ENCODE measurements around the gene SYTL5. TPM values are rescaled to one million over a fixed set of nuclear protein-coding genes. Genes with fewer than 3 reads are reported as not detected.
"Not testable (repeated sequence)": the region's sequence is repeated elsewhere in the genome, so short reads cannot be mapped to it uniquely, and the experiment has no call there.

SYTL5 gene
- not detected for total RNA-seq

DNA sequence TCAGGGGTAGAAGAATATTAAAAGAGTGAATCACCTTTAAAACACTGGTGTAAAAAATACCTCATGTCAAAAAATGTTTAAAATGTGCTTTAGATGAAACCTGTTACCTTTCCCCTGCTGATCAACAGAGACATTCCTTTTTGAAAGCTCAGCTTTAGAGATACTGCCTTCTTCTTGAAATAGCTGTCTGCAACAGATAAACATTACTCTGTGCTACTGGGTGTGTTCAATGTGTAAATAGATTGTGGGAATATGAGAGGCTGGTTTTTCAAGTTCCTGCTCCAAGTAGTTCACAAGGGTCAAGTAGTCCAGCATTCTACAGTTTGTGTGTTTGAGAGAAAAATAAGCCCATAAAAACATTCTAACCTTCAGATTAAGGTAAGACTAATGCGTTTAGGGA is at the start of gene SYTL5:
Gene SYTL5 (plus strand): TSS at position 263 of the 400 bp plus-strand sequence. CDS start 27,337 bp downstream, outside the sequence.
- no peaks in the 10 kb centered on the region for H3K4me1 ChIP-seq (ENCODE audit: insufficient read depth, low read length)
- H3K4me3 ChIP-seq (ENCODE audit: low read length), result no peak within 1 kb of the TSS
- H3K9me3 ChIP-seq (ENCODE audit: low read depth, low read length), result no peaks in the 10 kb centered on the region
- H3K27me3 ChIP-seq (ENCODE audit: insufficient read depth, low read length), result no peaks in the 10 kb centered on the region

GRCh38 chrX:37958525-37959211 is 47.7 kb upstream of the SYTL5 start:
- Histone ChIP-seq H3K4me1 (ENCODE audit: insufficient read depth, low read length) (no peaks in the 10 kb centered on the region), H3K27me3 (ENCODE audit: insufficient read depth, low read length) (no peaks in the 10 kb centered on the region), H3K9me3 (ENCODE audit: low read depth, low read length) (no peaks in the 10 kb centered on the region), H3K4me3 (ENCODE audit: low read length) (no peak overlapping the region)

- Histone ChIP-seq H3K27me3 (ENCODE audit: insufficient read depth, low read length) (no peaks in the 10 kb centered on the region), H3K4me3 (ENCODE audit: low read length) (no peak overlapping the region), H3K9me3 (ENCODE audit: low read depth, low read length) (no peaks in the 10 kb centered on the region), H3K4me1 (ENCODE audit: insufficient read depth, low read length) (no peaks in the 10 kb centered on the region)
Measured at GRCh38 chrX:37959212-37960021, 46.9 kb upstream of the SYTL5 start.

DNA sequence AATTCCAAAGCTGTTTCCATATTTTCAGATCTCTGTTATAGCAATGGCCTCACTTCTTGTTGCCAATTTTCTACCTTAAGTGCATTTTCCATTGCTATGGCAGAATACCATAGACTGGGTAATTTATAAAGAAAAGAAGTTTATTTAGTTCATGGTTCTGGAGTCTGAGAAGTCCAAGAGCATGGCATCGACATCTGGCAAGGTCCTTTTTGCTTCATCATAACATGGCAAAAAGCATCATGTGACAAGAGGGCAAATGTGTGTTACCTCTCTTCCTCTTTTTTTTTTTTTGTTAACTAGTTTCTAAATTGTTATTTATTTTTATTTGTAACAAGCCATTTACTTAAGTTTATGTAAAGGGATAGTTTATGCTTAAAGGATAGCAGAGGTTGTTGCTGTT is 45.2 kb upstream of the SYTL5 start:
- H3K4me3 ChIP-seq (ENCODE audit: low read length), result no peak overlapping the region
- H3K9me3 ChIP-seq (ENCODE audit: low read depth, low read length), result no peaks in the 10 kb centered on the region
- no peaks in the 10 kb centered on the region for H3K4me1 ChIP-seq (ENCODE audit: insufficient read depth, low read length)
- H3K27me3 ChIP-seq (ENCODE audit: insufficient read depth, low read length), result no peaks in the 10 kb centered on the region

GRCh38 chrX:37967714-37968113 is 38.6 kb upstream of the SYTL5 start:
- Histone ChIP-seq H3K4me3 (ENCODE audit: low read length) (no peak overlapping the region), H3K9me3 (ENCODE audit: low read depth, low read length) (no peaks in the 10 kb centered on the region), H3K27me3 (ENCODE audit: insufficient read depth, low read length) (no peaks in the 10 kb centered on the region), H3K4me1 (ENCODE audit: insufficient read depth, low read length) (no peaks in the 10 kb centered on the region)

DNA sequence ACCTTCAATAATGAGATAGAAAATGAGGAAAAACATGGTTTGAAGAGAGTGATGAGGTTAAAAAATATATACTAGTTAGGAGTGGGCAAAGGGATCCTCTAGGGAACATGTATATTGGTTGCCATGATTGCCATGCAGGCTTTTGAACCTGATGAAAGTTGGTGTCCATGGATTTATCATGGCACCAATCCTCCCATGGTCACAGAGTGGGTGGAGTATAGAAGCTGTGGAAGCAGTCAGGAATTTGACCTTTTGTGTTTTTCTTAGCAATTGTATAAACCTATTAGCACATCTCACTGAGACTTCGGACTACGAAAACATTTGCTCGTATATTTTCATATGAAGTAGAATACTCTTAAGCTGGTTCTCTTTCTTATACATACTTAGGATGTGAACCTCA is 30.9 kb upstream of the SYTL5 start:
- H3K9me3 ChIP-seq (ENCODE audit: low read depth, low read length), result no peaks in the 10 kb centered on the region
- no peaks in the 10 kb centered on the region for H3K4me1 ChIP-seq (ENCODE audit: insufficient read depth, low read length)
- no peaks in the 10 kb centered on the region for H3K27me3 ChIP-seq (ENCODE audit: insufficient read depth, low read length)
- H3K4me3 ChIP-seq (ENCODE audit: low read length), result no peak overlapping the region

GRCh38 chrX:37976153-37976552 is 30.2 kb upstream of the SYTL5 start:
- H3K4me3 ChIP-seq (ENCODE audit: low read length), result no peak overlapping the region
- H3K27me3 ChIP-seq (ENCODE audit: insufficient read depth, low read length), result no peaks in the 10 kb centered on the region
- no peaks in the 10 kb centered on the region for H3K4me1 ChIP-seq (ENCODE audit: insufficient read depth, low read length)
- H3K9me3 ChIP-seq (ENCODE audit: low read depth, low read length), result no peaks in the 10 kb centered on the region

DNA sequence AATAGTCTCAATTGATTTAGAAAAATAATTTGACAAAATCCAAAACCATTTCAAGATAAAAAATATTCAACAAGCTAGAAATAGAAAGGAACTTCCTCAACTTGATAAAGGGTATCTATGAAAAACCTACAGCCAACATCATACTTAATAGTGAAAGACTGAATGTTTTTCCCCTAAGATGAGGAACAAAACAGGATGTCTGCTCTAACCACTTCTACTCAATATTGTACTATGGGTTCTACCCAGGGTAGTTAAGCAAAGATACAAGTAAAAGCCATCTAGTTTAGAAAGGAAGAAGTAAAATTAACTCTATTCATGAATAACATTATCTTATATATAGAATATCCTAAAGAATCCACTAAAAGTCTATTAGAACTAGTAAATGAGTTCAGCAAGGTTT is 21.5 kb upstream of the SYTL5 start:
- Histone ChIP-seq H3K4me3 (ENCODE audit: low read length) (no peak overlapping the region), H3K9me3 (ENCODE audit: low read depth, low read length) (no peaks in the 10 kb centered on the region), H3K27me3 (ENCODE audit: insufficient read depth, low read length) (no peaks in the 10 kb centered on the region), H3K4me1 (ENCODE audit: insufficient read depth, low read length) (no peaks in the 10 kb centered on the region)

DNA sequence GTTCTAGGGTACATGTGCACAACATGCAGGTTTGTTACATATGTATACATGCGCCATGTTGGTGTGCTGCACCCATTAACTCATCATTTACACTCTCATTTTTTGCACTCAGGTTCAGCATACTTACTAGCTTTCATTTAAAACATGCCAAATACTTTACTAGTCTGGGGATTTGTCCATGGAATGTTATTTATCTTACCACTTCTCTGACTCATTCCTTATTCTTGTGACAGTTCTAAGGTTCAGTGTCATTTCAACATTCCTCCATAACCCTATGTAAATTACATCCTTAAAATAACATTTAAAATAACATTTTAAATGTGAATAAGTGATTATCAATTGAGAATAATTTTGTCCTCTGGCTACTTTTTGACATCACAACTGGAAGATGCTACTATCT is 19.5 kb upstream of the SYTL5 start:
- Histone ChIP-seq H3K9me3 (ENCODE audit: low read depth, low read length) (no peaks in the 10 kb centered on the region), H3K27me3 (ENCODE audit: insufficient read depth, low read length) (no peaks in the 10 kb centered on the region), H3K4me1 (ENCODE audit: insufficient read depth, low read length) (no peaks in the 10 kb centered on the region), H3K4me3 (ENCODE audit: low read length) (no peak overlapping the region)

DNA sequence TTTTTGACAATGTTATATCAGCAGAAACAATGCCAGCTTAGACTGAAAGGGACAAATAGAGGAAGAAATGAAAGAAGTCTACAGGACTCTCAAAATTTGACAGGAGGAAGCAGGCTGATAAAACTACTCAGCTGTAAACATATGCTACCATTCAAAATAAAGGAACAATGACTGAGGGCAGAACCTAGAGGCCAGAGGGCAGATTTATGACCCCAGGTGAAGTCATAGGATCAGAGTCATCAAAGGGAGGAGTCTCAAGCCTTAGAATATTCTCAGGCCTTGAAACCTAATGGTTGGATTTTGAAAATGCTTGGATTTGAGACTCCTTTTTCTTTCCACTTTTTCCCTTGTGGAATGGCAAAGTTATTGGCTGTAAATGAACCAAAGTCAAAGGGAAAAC is 17.0 kb upstream of the SYTL5 start:
- Histone ChIP-seq H3K9me3 (ENCODE audit: low read depth, low read length) (no peaks in the 10 kb centered on the region), H3K4me3 (ENCODE audit: low read length) (no peak overlapping the region), H3K4me1 (ENCODE audit: insufficient read depth, low read length) (no peaks in the 10 kb centered on the region), H3K27me3 (ENCODE audit: insufficient read depth, low read length) (no peaks in the 10 kb centered on the region)

GRCh38 chrX:37991303-37991702 is 15.1 kb upstream of the SYTL5 start:
- H3K4me3 ChIP-seq (ENCODE audit: low read length); H3K27me3 ChIP-seq (ENCODE audit: insufficient read depth, low read length); H3K4me1 ChIP-seq (ENCODE audit: insufficient read depth, low read length); H3K9me3 ChIP-seq (ENCODE audit: low read depth, low read length): not testable (repeated sequence)

DNA sequence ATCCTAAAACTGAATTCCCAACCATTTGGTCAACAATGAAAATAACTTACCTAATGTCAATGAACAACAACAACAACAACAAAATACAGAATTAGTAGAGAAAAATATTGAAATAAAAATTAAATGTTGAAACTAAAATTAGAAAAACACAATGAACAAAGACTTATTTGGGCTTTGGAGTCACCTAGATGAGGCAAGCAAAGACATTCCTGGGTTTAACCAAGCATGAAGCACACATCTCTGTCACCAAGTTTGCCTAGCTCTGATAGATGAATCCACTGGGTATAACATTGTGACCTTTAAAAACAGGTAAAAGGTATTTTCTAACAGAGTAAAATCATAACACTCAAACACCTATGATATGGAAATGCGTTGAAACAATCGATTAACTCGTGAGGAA is 13.2 kb upstream of the SYTL5 start:
- H3K9me3 ChIP-seq (ENCODE audit: low read depth, low read length), result no peaks in the 10 kb centered on the region
- no peak overlapping the region for H3K4me3 ChIP-seq (ENCODE audit: low read length)
- no peaks in the 10 kb centered on the region for H3K4me1 ChIP-seq (ENCODE audit: insufficient read depth, low read length)
- H3K27me3 ChIP-seq (ENCODE audit: insufficient read depth, low read length), result no peaks in the 10 kb centered on the region

- no peaks in the 10 kb centered on the region for H3K9me3 ChIP-seq (ENCODE audit: low read depth, low read length)
- no peaks in the 10 kb centered on the region for H3K27me3 ChIP-seq (ENCODE audit: insufficient read depth, low read length)
- no peaks in the 10 kb centered on the region for H3K4me1 ChIP-seq (ENCODE audit: insufficient read depth, low read length)
- H3K4me3 ChIP-seq (ENCODE audit: low read length), result no peak overlapping the region
Measured at GRCh38 chrX:37993837-37994619, 12.3 kb upstream of the SYTL5 start.

GRCh38 chrX:37995428-37995827 is 10.9 kb upstream of the SYTL5 start:
- Histone ChIP-seq H3K27me3 (ENCODE audit: insufficient read depth, low read length) (no peaks in the 10 kb centered on the region), H3K9me3 (ENCODE audit: low read depth, low read length) (no peaks in the 10 kb centered on the region), H3K4me1 (ENCODE audit: insufficient read depth, low read length) (no peaks in the 10 kb centered on the region), H3K4me3 (ENCODE audit: low read length) (no peak overlapping the region)

DNA sequence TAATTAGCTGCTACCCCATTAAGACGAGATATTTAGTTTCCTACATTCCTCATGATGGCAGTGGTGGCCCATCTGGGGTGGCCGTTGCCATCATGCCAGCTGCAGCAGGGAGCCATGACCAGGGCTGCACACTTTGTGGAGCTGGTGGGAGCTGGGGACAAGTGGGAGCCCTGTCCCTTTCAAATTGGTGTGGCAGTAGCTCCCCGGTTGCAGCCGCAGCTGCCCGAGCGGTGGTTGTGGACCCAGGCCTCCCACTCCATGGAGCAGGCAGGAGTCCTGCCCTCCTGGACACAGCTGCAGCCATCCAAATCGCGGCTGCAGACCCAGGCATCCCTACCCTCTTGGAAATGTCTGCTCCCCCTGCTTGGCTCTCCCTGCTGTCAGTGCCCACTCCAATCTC is 9.3 kb upstream of the SYTL5 start:
- Histone ChIP-seq H3K4me3 (ENCODE audit: low read length) (no peak overlapping the region), H3K27me3 (ENCODE audit: insufficient read depth, low read length) (no peaks in the 10 kb centered on the region), H3K9me3 (ENCODE audit: low read depth, low read length) (no peaks in the 10 kb centered on the region), H3K4me1 (ENCODE audit: insufficient read depth, low read length) (no peaks in the 10 kb centered on the region)
